ENCODE results near the gene CIDEB. TPM values are rescaled to one million over a fixed set of nuclear protein-coding genes. Genes with fewer than 3 reads are reported as not detected.

The CIDEB gene
- total and polyA plus RNA-seq, 2 of the 8 experiments (the other 6 are each of a cell fraction or from before 2014, with no cell fraction given) = 0.11 TPM; not detected in 1

GRCh38 chr14:24310646-24311604, 3.1 kb upstream of the CIDEB start, which contains the start of gene LTB4R:
TSS of gene LTB4R (plus strand) at chr14:24311502. CDS start at chr14:24315652, 4,150 bp downstream.
- H2AFZ ChIP-seq (ENCODE audit: low read length) = no peak within 1 kb of the TSS
- H3K4me2 ChIP-seq (ENCODE audit: insufficient read depth in 1 of 2, low read depth in 2 of 2, low read length in 2 of 2) = no peak within 1 kb of the TSS
- no peak within 1 kb of the TSS for H3K18ac ChIP-seq (ENCODE audit: extremely low read depth, low read length)
- no peaks in the 10 kb centered on the region; a peak in 2 of 7 replicates for H3K4me1 ChIP-seq (replicated peaks in 1 of 4; ENCODE audit: control insufficient read depth in 3 of 4, insufficient read depth in 4 of 4, low read length in 3 of 4)
- WGBS, 2 experiments (ENCODE audit: extremely low coverage in 1 of 2, insufficient coverage in 1 of 2, insufficient read length in 1 of 2, insufficient replicate concordance in 2 of 2, low coverage in 1 of 2, low lambda C conversion rate in 2 of 2, missing lambda C conversion rate in 1 of 2) = 95% methylated on average over 70 of the region's 99 CpGs; no CpG with 5 or more reads in 1 of the 2 experiments
- no peak within 1 kb of the TSS for H3K4me3 ChIP-seq (ENCODE audit: extremely low read depth in 1 of 4, insufficient read depth in 2 of 4, low read depth in 3 of 4, low read length in 4 of 4)
- no peak within 1 kb of the TSS for H4K91ac ChIP-seq (replicated peaks; ENCODE audit: insufficient read length, low read length)
- H4K8ac ChIP-seq (ENCODE audit: extremely low read depth, insufficient read depth, low read length) = no peak within 1 kb of the TSS
- no peak for TF ChIP-seq POU5F1 (IDR thresholded peaks at IDR 0.05; ENCODE audit: low read depth, low read length)
- TF ChIP-seq, protein P1, sequence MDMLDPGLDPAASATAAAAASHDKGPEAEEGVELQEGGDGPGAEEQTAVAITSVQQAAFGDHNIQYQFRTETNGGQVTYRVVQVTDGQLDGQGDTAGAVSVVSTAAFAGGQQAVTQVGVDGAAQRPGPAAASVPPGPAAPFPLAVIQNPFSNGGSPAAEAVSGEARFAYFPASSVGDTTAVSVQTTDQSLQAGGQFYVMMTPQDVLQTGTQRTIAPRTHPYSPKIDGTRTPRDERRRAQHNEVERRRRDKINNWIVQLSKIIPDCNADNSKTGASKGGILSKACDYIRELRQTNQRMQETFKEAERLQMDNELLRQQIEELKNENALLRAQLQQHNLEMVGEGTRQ (IDR thresholded peaks at IDR 0.05; ENCODE audit: low read length) = no peak
- TF ChIP-seq MAX (IDR thresholded peaks at IDR 0.05) = no peak
- no peak for TF ChIP-seq JUN (IDR thresholded peaks at IDR 0.05; ENCODE audit: low read depth, low read length)
- TF ChIP-seq ATF3 (IDR thresholded peaks at IDR 0.05; ENCODE audit: insufficient read depth, low read depth, low read length) = no peak
- no peak for TF ChIP-seq POLR2A (IDR thresholded peaks at IDR 0.05; ENCODE audit: control extremely low read depth in 1 of 2, low read depth in 2 of 2, low read length in 2 of 2)
- no peak for TF ChIP-seq BACH1 (IDR thresholded peaks at IDR 0.05; ENCODE audit: low read length)
- no peak within 1 kb of the TSS for H3K9ac ChIP-seq (replicated peaks in 1 of 4; ENCODE audit: extremely low read depth in 1 of 4, low read depth in 3 of 4, low read length in 3 of 4)
- no peaks in the 10 kb centered on the region for H3K79me2 ChIP-seq (ENCODE audit: control insufficient read depth in 1 of 2, insufficient read depth in 2 of 2, low read length in 2 of 2)
- no peak within 1 kb of the TSS for H2AK5ac ChIP-seq (ENCODE audit: low read depth, low read length)
- ChIA-PET POLR2A (ENCODE audit: partially characterized antibody) (interaction anchor here (0.6 to 5.1 kb wide), 7 partner anchors 11 to 132 kb away, joined by 3 to 35 read pairs (median 4); partner anchors contain the start of genes DHRS1, NOP9 and TINF2), CTCF (ENCODE audit: partially characterized antibody) (interaction anchor here (0.6 to 15.8 kb wide), 8 partner anchors 8 to 160 kb away, joined by 3 to 173 read pairs (median 8); partner anchors contain the start of genes ADCY4, DHRS1, NOP9 and RABGGTA)
- H3K9me3 ChIP-seq (ENCODE audit: insufficient read depth in 2 of 2, low read depth in 1 of 2, low read length in 1 of 2) = no peaks in the 10 kb centered on the region
- FAIRE-seq (no peak), DNase-seq (ENCODE audit: low read depth in 1 of 2, low spot score in 2 of 2) (no peak)
- no peak within 1 kb of the TSS for H3K23ac ChIP-seq (ENCODE audit: insufficient read length)
- no peak within 1 kb of the TSS for H3K14ac ChIP-seq (ENCODE audit: insufficient read length)
- no peak within 1 kb of the TSS for H2BK20ac ChIP-seq (ENCODE audit: low read length)
- peaks cover 0 to 4% (median 0%) of the 10 kb centered on the region in 4 experiments; a peak in 3 of 7 replicates for H3K27me3 ChIP-seq (replicated peaks in 1 of 4; ENCODE audit: control insufficient read depth in 3 of 4, extremely low read depth in 1 of 4, insufficient read depth in 3 of 4, low read length in 3 of 4)
- no peak within 1 kb of the TSS for H2BK5ac ChIP-seq (ENCODE audit: low read depth, low read length)
- no peak within 1 kb of the TSS for H2BK120ac ChIP-seq (replicated peaks; ENCODE audit: low read depth, low read length)
- no peak within 1 kb of the TSS for H3K56ac ChIP-seq (replicated peaks; ENCODE audit: insufficient read length, low read depth, low read length)
- no peak within 1 kb of the TSS for H4K5ac ChIP-seq (ENCODE audit: insufficient read length, low read depth, low read length)
- peaks cover 7 to 10% (median 8%) of the 10 kb centered on the region in 4 experiments; a peak in 5 of 8 replicates for H3K36me3 ChIP-seq (ENCODE audit: control insufficient read depth in 2 of 4, insufficient read depth in 4 of 4, low read length in 3 of 4)
- H3K27ac ChIP-seq (ENCODE audit: low read depth, low read length) = no peak within 1 kb of the TSS
- H2BK12ac ChIP-seq (ENCODE audit: low read depth, low read length) = no peak within 1 kb of the TSS
- peaks cover 2 to 7% of the 10 kb centered on the region in 2 experiments for H4K20me1 ChIP-seq (replicated peaks in 1 of 2; ENCODE audit: control insufficient read depth in 1 of 2, insufficient read depth in 2 of 2, low read length in 2 of 2)
- H3K4ac ChIP-seq (replicated peaks; ENCODE audit: insufficient read length, low read depth, low read length) = no peak within 1 kb of the TSS
- H3K23me2 ChIP-seq (ENCODE audit: low read depth, low read length) = peaks cover 1% of the 10 kb centered on the region; the same call in 1 of the 2 replicates
- no peaks in the 10 kb centered on the region for H3K79me1 ChIP-seq (ENCODE audit: low read depth, low read length)
- H2BK15ac ChIP-seq (ENCODE audit: low read length) = no peak within 1 kb of the TSS
